Keratinocyte (primary cell): ENCODE measurements around the gene NR1H4. TPM values are rescaled to one million over a fixed set of nuclear protein-coding genes. Genes with fewer than 3 reads are reported as not detected.
"Not testable (repeated sequence)": the region's sequence is repeated elsewhere in the genome, so short reads cannot be mapped to it uniquely, and the experiment has no call there.

Source experiments
- DNase-seq: peaks from one replicate; pipeline ENCODE4 v3.0.0-alpha.2; 2011; ENCODE audit warnings: low read depth, missing footprints, low spot score
- FAIRE-seq: peaks from 2 replicates; lab custom pipeline; 2011; peaks lifted over from hg19 to GRCh38; lab: Jason Lieb, UNC
- H2AFZ ChIP-seq: 2 replicates; pipeline ENCODE4 v1.6.0; 2012; ENCODE audit warnings: low read length, control low read depth, inconsistent platforms; ENCODE audit not compliant: control insufficient read depth
- H3K27ac ChIP-seq: 2 replicates; pipeline ENCODE4 v1.5.1; 2011; ENCODE audit warnings: low read length; ENCODE audit not compliant: control insufficient read depth, insufficient read depth
- H3K27me3 ChIP-seq: 3 replicates; pipeline ENCODE4 v1.6.0; 2011; ENCODE audit warnings: low read length; ENCODE audit not compliant: control insufficient read depth, insufficient read depth; ENCODE audit errors: extremely low read depth
- H3K36me3 ChIP-seq, 2 experiments: 2 replicates in 1 of 2; 3 replicates in 1 of 2; pipeline ENCODE4 v1.5.1; 2011; ENCODE audit warnings: low read length in 2 of 2, mild to moderate bottlenecking in 1 of 2; ENCODE audit not compliant: control insufficient read depth in 2 of 2, insufficient read depth in 2 of 2; ENCODE audit errors: extremely low read depth in 1 of 2
- H3K4me1 ChIP-seq: 3 replicates; pipeline ENCODE4 v1.5.1; 2011; ENCODE audit warnings: low read length; ENCODE audit not compliant: control insufficient read depth, insufficient read depth; ENCODE audit errors: extremely low read depth
- H3K4me2 ChIP-seq: 3 replicates; pipeline ENCODE4 v1.6.0; 2011; ENCODE audit warnings: low read depth, low read length; ENCODE audit not compliant: control insufficient read depth, insufficient read depth; ENCODE audit errors: extremely low read depth
- H3K4me3 ChIP-seq, 3 experiments: fragments of 200-600 bp in 1 of 3; sonication (generic) in 1 of 3; 2 replicates in 2 of 3; 3 replicates in 1 of 3; pipeline ENCODE4 v1.5.1; 2011 to 2016; ENCODE audit warnings: low read length in 3 of 3, mild to moderate bottlenecking in 3 of 3, control low read depth in 2 of 3, inconsistent platforms in 1 of 3, low read depth in 1 of 3, mixed read lengths in 1 of 3, mixed run types in 1 of 3, moderate library complexity in 1 of 3; ENCODE audit not compliant: control insufficient read depth in 2 of 3, insufficient read depth in 2 of 3; ENCODE audit errors: extremely low read depth in 1 of 3
- H3K79me2 ChIP-seq: 2 replicates; pipeline ENCODE4 v1.6.0; 2012; ENCODE audit warnings: low read length; ENCODE audit not compliant: control insufficient read depth, insufficient read depth
- H3K9ac ChIP-seq: 3 replicates; pipeline ENCODE4 v1.6.0; 2011; ENCODE audit warnings: low read length; ENCODE audit not compliant: control insufficient read depth, insufficient read depth; ENCODE audit errors: extremely low read depth
- H3K9me1 ChIP-seq: 3 replicates; pipeline ENCODE4 v1.6.0; 2011; ENCODE audit warnings: low read length; ENCODE audit not compliant: control insufficient read depth, insufficient read depth; ENCODE audit errors: extremely low read depth
- H3K9me3 ChIP-seq: 2 replicates; pipeline ENCODE4 v1.5.1; 2012; ENCODE audit warnings: low read depth, low read length; ENCODE audit not compliant: control insufficient read depth
- H4K20me1 ChIP-seq: 3 replicates; pipeline ENCODE4 v1.6.0; 2011; ENCODE audit warnings: low read length; ENCODE audit not compliant: control insufficient read depth, insufficient read depth; ENCODE audit errors: extremely low read depth
- EZH2 ChIP-seq: IDR thresholded peaks from one replicate; pipeline ENCODE4 v1.6.1; 2012; ENCODE audit warnings: inconsistent platforms, mild to moderate bottlenecking, low read length, moderate library complexity
- dilution Hi-C: fragments of 300-500 bp; cut with MboI; formaldehyde crosslinking; loops from one replicate; pipeline ENCODE4 v1.7.0; 2020; ENCODE audit warnings: low sequenced_read_pairs; ENCODE audit not compliant: extremely low pct_ligation_motif_present
- polyA plus RNA-seq, 5 experiments: library from polyadenylated mRNA; depleted of rRNA in 3 of 5; stranded (reverse) in 3 of 5; stranded (forward) in 1 of 5; unstranded in 1 of 5; fragments of >200 nt; gene quantifications; 1 replicate in 1 of 5; 2 replicates in 3 of 5; 3 replicates in 1 of 5; pipeline versions ENCODE4 v1.2.1 to v1.2.3, GENCODE V29; 2011 to 2012; ENCODE audit warnings: missing spikeins in 2 of 5, low read depth in 1 of 5, low replicate concordance in 1 of 5
- TF ChIP-seq, protein P1 (sequence below), 3 experiments: IDR thresholded peaks in 1 of 3; conservative IDR thresholded peaks in 1 of 3; optimal IDR thresholded peaks in 1 of 3; 2 replicates in 2 of 3; 3 replicates in 1 of 3; pipeline versions ENCODE3 to v1.5.1; 2011; ENCODE audit warnings: low read length in 3 of 3, mild to moderate bottlenecking in 3 of 3, moderate library complexity in 2 of 3, control low read depth in 1 of 3, inconsistent platforms in 1 of 3; ENCODE audit not compliant: insufficient read depth in 2 of 3; ENCODE audit errors: extremely low read depth in 1 of 3

The NR1H4 gene
- polyA plus RNA-seq, 1 donor (not counting 4 experiments of a cell fraction or from before 2014, with no cell fraction given) = not detected

GRCh38 chr12:100499416-100499815, 25.8 kb downstream of the NR1H4 start:
- Histone ChIP-seq H3K36me3 (no peaks in the 10 kb centered on the region), H4K20me1 (no peaks in the 10 kb centered on the region), H3K4me2 (no peak overlapping the region), H3K9ac (no peak overlapping the region), H3K9me3 (no peaks in the 10 kb centered on the region), H3K4me3 (no peak overlapping the region), H3K27ac (no peak overlapping the region), H3K9me1 (no peaks in the 10 kb centered on the region), H3K4me1 (no peaks in the 10 kb centered on the region), H3K27me3 (no peaks in the 10 kb centered on the region), H2AFZ (no peak overlapping the region), H3K79me2 (no peaks in the 10 kb centered on the region)
- TF ChIP-seq EZH2 = no peak
- TF ChIP-seq, protein P1, sequence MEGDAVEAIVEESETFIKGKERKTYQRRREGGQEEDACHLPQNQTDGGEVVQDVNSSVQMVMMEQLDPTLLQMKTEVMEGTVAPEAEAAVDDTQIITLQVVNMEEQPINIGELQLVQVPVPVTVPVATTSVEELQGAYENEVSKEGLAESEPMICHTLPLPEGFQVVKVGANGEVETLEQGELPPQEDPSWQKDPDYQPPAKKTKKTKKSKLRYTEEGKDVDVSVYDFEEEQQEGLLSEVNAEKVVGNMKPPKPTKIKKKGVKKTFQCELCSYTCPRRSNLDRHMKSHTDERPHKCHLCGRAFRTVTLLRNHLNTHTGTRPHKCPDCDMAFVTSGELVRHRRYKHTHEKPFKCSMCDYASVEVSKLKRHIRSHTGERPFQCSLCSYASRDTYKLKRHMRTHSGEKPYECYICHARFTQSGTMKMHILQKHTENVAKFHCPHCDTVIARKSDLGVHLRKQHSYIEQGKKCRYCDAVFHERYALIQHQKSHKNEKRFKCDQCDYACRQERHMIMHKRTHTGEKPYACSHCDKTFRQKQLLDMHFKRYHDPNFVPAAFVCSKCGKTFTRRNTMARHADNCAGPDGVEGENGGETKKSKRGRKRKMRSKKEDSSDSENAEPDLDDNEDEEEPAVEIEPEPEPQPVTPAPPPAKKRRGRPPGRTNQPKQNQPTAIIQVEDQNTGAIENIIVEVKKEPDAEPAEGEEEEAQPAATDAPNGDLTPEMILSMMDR (optimal IDR thresholded peaks at IDR 0.05 in 1 of 3, IDR thresholded peaks at IDR 0.05 in 1 of 3, conservative IDR thresholded peaks at IDR 0.05 in 1 of 3; ENCODE audit: extremely low read depth in 1 of 3, insufficient read depth in 2 of 3, low read length in 3 of 3) = no peak
- dilution Hi-C loops = no loop called here
- FAIRE-seq (no peak), DNase-seq (no peak)

GRCh38 chr12:100502718-100503117, 29.1 kb downstream of the NR1H4 start:
- dilution Hi-C loops, H3K27ac ChIP-seq, DNase-seq, H3K9me3 ChIP-seq, H3K4me1 ChIP-seq, H3K79me2 ChIP-seq, H4K20me1 ChIP-seq, H3K9ac ChIP-seq, H2AFZ ChIP-seq, H3K4me2 ChIP-seq, H3K4me3 ChIP-seq, H3K36me3 ChIP-seq, H3K9me1 ChIP-seq, FAIRE-seq, H3K27me3 ChIP-seq: not testable (repeated sequence)

- Histone ChIP-seq H3K4me1 (no peaks in the 10 kb centered on the region), H3K36me3 (no peaks in the 10 kb centered on the region), H3K9ac (no peak overlapping the region), H3K27me3 (no peaks in the 10 kb centered on the region), H3K9me1 (no peaks in the 10 kb centered on the region), H3K27ac (no peak overlapping the region), H3K79me2 (no peaks in the 10 kb centered on the region), H4K20me1 (no peaks in the 10 kb centered on the region), H3K4me3 (no peak overlapping the region), H3K4me2 (no peak overlapping the region), H3K9me3 (no peaks in the 10 kb centered on the region), H2AFZ (no peak overlapping the region)
- FAIRE-seq = no peak
- dilution Hi-C loops = no loop called here
- TF ChIP-seq EZH2 = no peak
- TF ChIP-seq, protein P1 (optimal IDR thresholded peaks at IDR 0.05 in 1 of 3, IDR thresholded peaks at IDR 0.05 in 1 of 3, conservative IDR thresholded peaks at IDR 0.05 in 1 of 3; ENCODE audit: extremely low read depth in 1 of 3, insufficient read depth in 2 of 3, low read length in 3 of 3) = no peak
- DNase-seq = no peak
Observed at GRCh38 chr12:100503228-100503628, 29.6 kb downstream of the NR1H4 start.
